ENCODE data around the gene TEX9. TPM values are rescaled to one million over a fixed set of nuclear protein-coding genes. Genes with fewer than 3 reads are reported as not detected.
A peak's percentile ranks its signal among the peaks of the same experiment; 100 is the strongest.

Gene TEX9
- total RNA-seq, 1 experiment from 2014 or later, result 8.4 TPM

- H2AK5ac ChIP-seq (ENCODE audit: insufficient read length, low read length), result no peak overlapping the region
- WGBS (ENCODE audit: extremely low coverage, insufficient read length, low lambda C conversion rate), result no CpG with 5 or more reads among the region's 1 CpG
- DNase-seq, result no peak
These were observed 13.9 kb upstream of the TEX9 start for GRCh38 chr15:56351353-56351752.

More at GRCh38 chr15:56351353-56351752, 13.9 kb upstream of the TEX9 start:
- no peak overlapping the region for H3K18ac ChIP-seq (ENCODE audit: insufficient read length, low read depth, low read length)
- H3K27me3 ChIP-seq (ENCODE audit: insufficient read depth, low read length), result no peaks in the 10 kb centered on the region
- H3K23me2 ChIP-seq (ENCODE audit: insufficient read length, low read depth, low read length, poor library complexity, severe bottlenecking), result no peaks in the 10 kb centered on the region
- H3K56ac ChIP-seq (ENCODE audit: insufficient read length, low read depth, low read length), result no peak overlapping the region
- no peaks in the 10 kb centered on the region for H3K79me2 ChIP-seq (ENCODE audit: insufficient read depth, low read length)
- no peak overlapping the region for H2BK20ac ChIP-seq (ENCODE audit: low read depth, low read length, poor library complexity, severe bottlenecking)
- no peaks in the 10 kb centered on the region for H4K20me1 ChIP-seq (ENCODE audit: control insufficient read depth, insufficient read depth, insufficient read length)
- Mint-ChIP-seq H3K27me3 (ENCODE audit: low read depth) (no peaks in the 10 kb centered on the region), H3K36me3 (ENCODE audit: insufficient read depth in 1 of 3, low read depth in 3 of 3) (no peaks in the 10 kb centered on the region), H3K9me3 (no peaks in the 10 kb centered on the region), H3K27ac (peak overlapping the region in 2 of 3 experiments; percentile 60 to 84; a peak in 3 of 7 replicates), H3K4me1 (peaks cover 18 to 22% of the 10 kb centered on the region in 2 experiments), H3K4me3 (no peak overlapping the region)
- H3K4me2 ChIP-seq (ENCODE audit: insufficient read depth, insufficient read length, low read length), result no peak overlapping the region
- H2BK12ac ChIP-seq (ENCODE audit: insufficient read length, low read depth, low read length), result no peak overlapping the region
- no peak overlapping the region for H4K5ac ChIP-seq (ENCODE audit: insufficient read length, low read depth, low read length)
- H3K14ac ChIP-seq (ENCODE audit: insufficient read depth, low read length), result no peak overlapping the region
- no peak overlapping the region for H2AFZ ChIP-seq (ENCODE audit: low read length)
- H3K9ac ChIP-seq (ENCODE audit: extremely low read depth, insufficient read length, low read length), result no peak overlapping the region
- no peak overlapping the region for H2BK5ac ChIP-seq (ENCODE audit: insufficient read length, low read length)
- H2BK15ac ChIP-seq (ENCODE audit: low read depth, low read length), result no peak overlapping the region
- no peak overlapping the region for H4K91ac ChIP-seq (ENCODE audit: insufficient read length, low read depth, low read length)
- no peak overlapping the region for H3K23ac ChIP-seq (ENCODE audit: insufficient read length, low read depth, low read length)
- H3K4me1 ChIP-seq (ENCODE audit: insufficient read depth, low read length), result peaks cover 3% of the 10 kb centered on the region; the same call in 1 of the 2 replicates
- H4K8ac ChIP-seq (replicated peaks; ENCODE audit: insufficient read length, low read depth, low read length), result no peak overlapping the region
- no peaks in the 10 kb centered on the region for H3K79me1 ChIP-seq (ENCODE audit: insufficient read depth, low read depth, low read length, poor library complexity, severe bottlenecking)
- H2BK120ac ChIP-seq (ENCODE audit: low read depth, low read length, poor library complexity, severe bottlenecking), result no peak overlapping the region
- no peak overlapping the region for H3T11ph ChIP-seq (ENCODE audit: low read length)
- no peaks in the 10 kb centered on the region for H3K9me3 ChIP-seq (ENCODE audit: control insufficient read depth, low read depth, low read length)
- no peak overlapping the region for H3K4ac ChIP-seq (ENCODE audit: low read depth, low read length)
- no peak for TF ChIP-seq CTCF (conservative IDR thresholded peaks at IDR 0.05)
- no peak overlapping the region for H3K27ac ChIP-seq (ENCODE audit: insufficient read length, low read depth, low read length)
